GM12878 (cell line): ENCODE results near the gene IL1R2. TPM values are rescaled to one million over a fixed set of nuclear protein-coding genes. Genes with fewer than 3 reads are reported as not detected.

Experiments used
- ATAC-seq: fragments of 200-7000 bp; cut with Tn5 transposase; 3 replicates; pipeline ENCODE4 v1.9.1; 2020; ENCODE audit warnings: mild to moderate bottlenecking, moderate library complexity
- BruUV-seq: library from RNA; stranded (reverse); fragments of 400-500 nt; replicated peaks from 2 replicates; lab custom pipeline; 2021; lab: Mats Ljungman, UMichigan
- CTCF ChIA-PET: fragments of 300-600 bp; sonication (Branson Sonifier 250); formaldehyde crosslinking; extraction: SDS; loops from one replicate; lab custom pipeline; 2021; ENCODE audit warnings: inconsistent platforms; lab: Yijun Ruan, JAX
- POLR2A ChIA-PET: fragments of 350-600 bp; formaldehyde crosslinking; extraction: SDS; loops from one replicate; lab custom pipeline; 2021; ENCODE audit warnings: inconsistent platforms; lab: Charles Lee
- RAD21 ChIA-PET: fragments of 300-600 bp; sonication (Branson Sonifier 250); formaldehyde crosslinking; loops from one replicate; lab custom pipeline; 2023; ENCODE audit warnings: antibody characterized with exemption; ENCODE audit not compliant: unreplicated experiment; lab: Charles Lee
- SMC1A ChIA-PET: fragments of 300-600 bp; sonication (Branson Sonifier 250); formaldehyde crosslinking; loops from one replicate; lab custom pipeline; 2023; ENCODE audit not compliant: unreplicated experiment, uncharacterized antibody; lab: Charles Lee
- DNase-seq: peaks from one replicate; pipeline ENCODE4 v3.0.0-alpha.2; 2011; ENCODE audit warnings: low read depth, low spot score
- FAIRE-seq: peaks from 3 replicates; lab custom pipeline; 2011; peaks lifted over from hg19 to GRCh38; lab: Jason Lieb, UNC
- H2AFZ ChIP-seq: 2 replicates; pipeline ENCODE4 v1.6.0; 2011; ENCODE audit warnings: low read depth, low read length, control low read depth; ENCODE audit not compliant: control insufficient read depth
- H3K27ac ChIP-seq: 2 replicates; pipeline ENCODE4 v1.5.1; 2011; ENCODE audit warnings: control low read depth; ENCODE audit not compliant: control insufficient read depth, insufficient read depth
- H3K27me3 ChIP-seq, 2 experiments: replicated peaks in 1 of 2; 2 replicates each; pipeline versions ENCODE4 v1.6.0 to v1.6.1; 2011; ENCODE audit warnings: low read length in 1 of 2; ENCODE audit not compliant: control insufficient read depth in 2 of 2, insufficient read depth in 2 of 2
- H3K36me3 ChIP-seq, 2 experiments: 2 replicates each; pipeline ENCODE4 v1.5.1; 2011; ENCODE audit warnings: low read length in 1 of 2; ENCODE audit not compliant: control insufficient read depth in 2 of 2, insufficient read depth in 2 of 2
- H3K4me1 ChIP-seq: 2 replicates; pipeline ENCODE4 v1.6.1; 2011; ENCODE audit warnings: mild to moderate bottlenecking, low read length, moderate library complexity, mixed read lengths; ENCODE audit not compliant: control insufficient read depth, insufficient read depth
- H3K4me2 ChIP-seq: 2 replicates; pipeline ENCODE4 v1.6.0; 2011; ENCODE audit warnings: control low read depth; ENCODE audit not compliant: control insufficient read depth, insufficient read depth
- H3K4me3 ChIP-seq: fragments of 200-600 bp; sonication (generic); 2 replicates; pipeline ENCODE4 v1.5.1; 2016
- H3K79me2 ChIP-seq: 2 replicates; pipeline ENCODE4 v1.6.0; 2011; ENCODE audit warnings: low read length; ENCODE audit not compliant: control insufficient read depth, insufficient read depth
- H3K9ac ChIP-seq: 2 replicates; pipeline ENCODE4 v1.8.0; 2011; ENCODE audit warnings: low read length, control low read depth, mixed read lengths; ENCODE audit not compliant: control insufficient read depth, insufficient read depth
- H3K9me3 ChIP-seq: replicated peaks from 3 replicates; pipeline ENCODE4 v1.5.1; 2011; ENCODE audit warnings: mild to moderate bottlenecking, low read length; ENCODE audit not compliant: control insufficient read depth, insufficient read depth
- H4K20me1 ChIP-seq: 2 replicates; pipeline ENCODE4 v1.6.0; 2011; ENCODE audit not compliant: control insufficient read depth, insufficient read depth
- CEBPB ChIP-seq, 2 experiments: fragments of 150-350 bp in 1 of 2; IDR thresholded peaks; 2 replicates each; pipeline ENCODE4 v1.6.1; 2012 to 2014; ENCODE audit warnings: low read depth in 2 of 2, low read length in 2 of 2, borderline replicate concordance in 1 of 2, inconsistent platforms in 1 of 2
- CREM ChIP-seq: IDR thresholded peaks from 2 replicates; pipeline ENCODE4 v1.6.1; 2014; ENCODE audit warnings: antibody characterized with exemption, low read depth
- HCFC1 ChIP-seq: fragments of 150-350 bp; IDR thresholded peaks from 2 replicates; pipeline ENCODE4 v1.6.1; 2014; ENCODE audit warnings: low read length
- NFYA ChIP-seq: IDR thresholded peaks from 2 replicates; pipeline ENCODE4 v1.6.1; 2011; ENCODE audit warnings: low read depth, mild to moderate bottlenecking, low read length, improper control_type of control experiment, borderline replicate concordance
- NFYB ChIP-seq: IDR thresholded peaks from 2 replicates; pipeline ENCODE4 v1.6.1; 2011; ENCODE audit warnings: low read depth, mild to moderate bottlenecking, low read length, improper control_type of control experiment, moderate library complexity; ENCODE audit not compliant: insufficient read depth
- NR2F1 ChIP-seq: fragments of 450-650 bp; conservative IDR thresholded peaks from 2 replicates; pipeline ENCODE4 v1.6.1; 2017; ENCODE audit warnings: mild to moderate bottlenecking
- PKNOX1 ChIP-seq: fragments of 450-650 bp; IDR thresholded peaks from 2 replicates; pipeline ENCODE4 v1.6.1; 2016; ENCODE audit warnings: mild to moderate bottlenecking
- POU2F2 ChIP-seq: IDR thresholded peaks from 3 replicates; pipeline ENCODE4 v1.6.1; 2011; ENCODE audit warnings: low read depth, mild to moderate bottlenecking, low read length, borderline replicate concordance
- RB1 ChIP-seq: fragments of 450-650 bp; formaldehyde crosslinking; IDR thresholded peaks from 2 replicates; pipeline ENCODE4 v1.6.1; 2017; ENCODE audit warnings: mild to moderate bottlenecking, borderline replicate concordance
- TCF7 ChIP-seq: IDR thresholded peaks from 2 replicates; pipeline ENCODE4 v1.6.1; 2014; ENCODE audit warnings: antibody characterized with exemption, borderline replicate concordance
- ZBTB11 ChIP-seq: fragments of 450-650 bp; formaldehyde crosslinking; IDR thresholded peaks from 2 replicates; pipeline ENCODE4 v1.5.0; 2022; ENCODE audit warnings: mild to moderate bottlenecking, missing genetic modification characterization
- ZNF592 ChIP-seq: fragments of 450-650 bp; IDR thresholded peaks from 2 replicates; pipeline ENCODE4 v1.6.1; 2017; ENCODE audit warnings: mild to moderate bottlenecking, moderate library complexity
- ZZZ3 ChIP-seq: IDR thresholded peaks from 2 replicates; pipeline ENCODE4 v1.6.1; 2011; ENCODE audit warnings: low read depth; ENCODE audit not compliant: control insufficient read depth, insufficient read length
- WGBS: methylation state at CpG from one replicate; pipeline ENCODE4 v1.1.6; 2016; ENCODE audit warnings: low lambda C conversion rate; ENCODE audit not compliant: insufficient replicate concordance, insufficient coverage; ENCODE audit errors: missing lambda C conversion rate; 5-methylcytosine and 5-hydroxymethylcytosine counted together
- in situ Hi-C: fragments of 300-500 bp; cut with MboI; formaldehyde crosslinking; loops from 9 replicates; pipeline ENCODE4 v1.14.3; 2018; ENCODE audit warnings: mixed read lengths
- intact Hi-C: fragments of 100-400 bp; cut with micrococcal nuclease; formaldehyde crosslinking; loops from one replicate; pipeline ENCODE4 v1.14.2; 2022; ENCODE audit not compliant: unreplicated experiment
- polyA plus RNA-seq, 11 experiments: library from polyadenylated mRNA; depleted of rRNA in 4 of 11; unstranded in 6 of 11; stranded (reverse) in 5 of 11; fragments of >200 nt; fragmentation: Nextera tagmentation in 4 of 11; fragmentation: Illumina TruSeq in 1 of 11; extraction: Ambion mirVana in 4 of 11; extraction: Trizol in 1 of 11; gene quantifications; 1 replicate in 1 of 11; 2 replicates in 10 of 11; pipeline versions ENCODE4 v1.2.1 to v1.2.3, GENCODE V29; 2011 to 2016; ENCODE audit warnings: inconsistent platforms in 2 of 11, missing spikeins in 2 of 11, low read depth in 1 of 11
- total RNA-seq, 4 experiments: library from RNA; depleted of rRNA in 3 of 4; stranded (reverse); fragments of >200 nt in 3 of 4; fragmentation: Illumina TruSeq in 1 of 4; extraction: Trizol in 1 of 4; gene quantifications; 2 replicates each; pipeline versions ENCODE4 v1.2.1 to v1.2.3, GENCODE V29; 2013 to 2021

The IL1R2 gene
- total and polyA plus RNA-seq, 10 of the 15 experiments (the other 5 are each of a cell fraction or from before 2014, with no cell fraction given): 0.44 to 6.4 (median 0.62) TPM

GRCh38 chr2:102015399-102015798 lies 23.6 kb downstream of the IL1R2 start (continued):
- TF ChIP-seq ZBTB11 (CRISPR knock-in tag): no peak

- no TSS peak for BruUV-seq
- in situ Hi-C loops: no loop called here
- intact Hi-C loops: no loop called here
- Histone ChIP-seq H3K4me1 (peaks cover 3% of the 10 kb centered on the region; the same call in 1 of the 2 replicates), H2AFZ (no peak overlapping the region), H4K20me1 (no peaks in the 10 kb centered on the region), H3K4me3 (no peak overlapping the region), H3K9ac (no peak overlapping the region), H3K79me2 (no peaks in the 10 kb centered on the region), H3K27ac (no peak overlapping the region), H3K9me3 (peaks cover 7% of the 10 kb centered on the region; the same call in 1 of the 3 replicates), H3K36me3 (no peaks in the 10 kb centered on the region), H3K27me3 (no peaks in the 10 kb centered on the region), H3K4me2 (no peak overlapping the region)
- POLR2A ChIA-PET: no interaction called here
- WGBS: 69% methylated on average over 6 of the region's 6 CpGs
- no peak for DNase-seq
- FAIRE-seq: no peak
- SMC1A ChIA-PET: interaction anchor here (1.4 to 5.1 kb wide), 3 partner anchors 11 to 223 kb away, joined by 6 to 39 read pairs (median 36); no protein-coding TSS in a partner anchor
- CTCF ChIA-PET: interaction anchor here (0.7 to 14.8 kb wide), 6 partner anchors 11 to 433 kb away, joined by 3 to 166 read pairs (median 31); no protein-coding TSS in a partner anchor
- RAD21 ChIA-PET: interaction anchor here (0.7 to 3.4 kb wide), 5 partner anchors 10 to 574 kb away, joined by 3 to 21 read pairs (median 6); no protein-coding TSS in a partner anchor
- no peak for ATAC-seq
- TF ChIP-seq CREM (no peak), RB1 (no peak), POU2F2 (no peak), NFYA (no peak), HCFC1 (no peak), NFYB (no peak), ZZZ3 (no peak), PKNOX1 (no peak), ZNF592 (no peak), TCF7 (no peak), CEBPB (IDR thresholded peaks at IDR 0.05; ENCODE audit: borderline replicate concordance in 1 of 2, low read depth in 2 of 2, low read length in 2 of 2) (no peak), NR2F1 (no peak)
Observed at GRCh38 chr2:102016399-102016955, 24.7 kb downstream of the IL1R2 start.
